K562 (cell line): ENCODE results near the gene HOXB4. TPM values are rescaled to one million over a fixed set of nuclear protein-coding genes. Genes with fewer than 3 reads are reported as not detected.

Source experiments
- ATAC-seq: fragments of 200-7000 bp; cut with Tn5 transposase; 3 replicates; pipeline ENCODE4 v1.9.1; 2020; ENCODE audit warnings: moderate library complexity
- BruUV-seq: library from RNA; stranded (reverse); fragments of 400-500 nt; replicated peaks from 2 replicates; lab custom pipeline; 2021; lab: Mats Ljungman, UMichigan
- CTCF ChIA-PET: fragments of 300-600 bp; formaldehyde crosslinking; extraction: SDS; loops from one replicate; lab custom pipeline; 2021; ENCODE audit warnings: low intra/inter-chr PET ratio; lab: Yijun Ruan, JAX
- POLR2A ChIA-PET: fragments of 300-600, 350-650 bp; sonication (Branson Sonifier 250); formaldehyde crosslinking; extraction: SDS; loops from one replicate; lab custom pipeline; 2021; ENCODE audit warnings: antibody characterized with exemption, inconsistent platforms; lab: Yijun Ruan, JAX
- DNase-seq, 4 experiments: peaks; one replicate each; pipeline versions ENCODE4 v3.0.0 to v3.0.0-alpha.2; 2011 to 2018; ENCODE audit warnings: low spot score in 3 of 4, mixed read lengths in 3 of 4; ENCODE audit errors: extremely low read depth in 1 of 4
- FAIRE-seq: peaks from 2 replicates; lab custom pipeline; 2011; peaks lifted over from hg19 to GRCh38; lab: Jason Lieb, UNC
- H2AFZ ChIP-seq: 2 replicates; pipeline ENCODE4 v1.6.0; 2011; ENCODE audit warnings: low read depth, low read length, control low read depth, inconsistent platforms
- H3K27ac ChIP-seq: fragments of 200-600 bp; 3 replicates; pipeline ENCODE4 v1.8.0; 2011; ENCODE audit warnings: low read depth, mild to moderate bottlenecking, control low read depth, inconsistent platforms, low read length, moderate library complexity, mixed read lengths; ENCODE audit errors: extremely low read depth
- H3K27me3 ChIP-seq, 2 experiments: fragments of 300-600 bp in 1 of 2; 2 replicates in 1 of 2; 3 replicates in 1 of 2; pipeline versions ENCODE4 v1.6.0 to v1.8.0; 2011; ENCODE audit warnings: inconsistent platforms in 2 of 2, low read length in 2 of 2, mild to moderate bottlenecking in 1 of 2, mixed read lengths in 1 of 2, moderate library complexity in 1 of 2; ENCODE audit not compliant: control insufficient read depth in 2 of 2, insufficient read depth in 2 of 2
- H3K36me3 ChIP-seq: fragments of 300-600 bp; 3 replicates; pipeline ENCODE4 v1.8.0; 2011; ENCODE audit warnings: mild to moderate bottlenecking, low read length, inconsistent platforms; ENCODE audit not compliant: control insufficient read depth, insufficient read depth
- H3K4me1 ChIP-seq, 2 experiments: fragments of 200-600 bp in 1 of 2; replicated peaks in 1 of 2; 2 replicates in 1 of 2; 3 replicates in 1 of 2; pipeline versions ENCODE4 v1.5.1 to v1.8.0; 2011; ENCODE audit warnings: inconsistent platforms in 2 of 2, low read length in 2 of 2, mild to moderate bottlenecking in 1 of 2, mixed read lengths in 1 of 2, moderate library complexity in 1 of 2; ENCODE audit not compliant: control insufficient read depth in 2 of 2, insufficient read depth in 2 of 2
- H3K4me2 ChIP-seq: 2 replicates; pipeline ENCODE4 v1.6.1; 2011; ENCODE audit warnings: low read length, control low read depth, inconsistent platforms, mixed read lengths; ENCODE audit not compliant: insufficient read depth
- H3K4me3 ChIP-seq: fragments of 200-600 bp; sonication (generic), shearing (Covaris generic); 2 replicates; pipeline ENCODE4 v1.5.1; 2016; ENCODE audit warnings: control low read depth, inconsistent platforms
- H3K79me2 ChIP-seq: fragments of 200-600 bp; 3 replicates; pipeline ENCODE4 v1.8.0; 2011; ENCODE audit warnings: low read length, inconsistent platforms; ENCODE audit not compliant: control insufficient read depth, insufficient read depth
- H3K9ac ChIP-seq, 2 experiments: 2 replicates each; pipeline versions ENCODE4 v1.6.0 to v1.6.1; 2011; ENCODE audit warnings: low read depth in 2 of 2, low read length in 2 of 2, control low read depth in 1 of 2, inconsistent platforms in 1 of 2, mild to moderate bottlenecking in 1 of 2, mixed read lengths in 1 of 2; ENCODE audit not compliant: insufficient read depth in 1 of 2
- H3K9me1 ChIP-seq: one replicate; pipeline ENCODE4 v1.6.0; 2011; ENCODE audit warnings: inconsistent platforms, mild to moderate bottlenecking, low read length, moderate library complexity; ENCODE audit not compliant: control insufficient read depth, insufficient read depth
- H3K9me3 ChIP-seq: replicated peaks from 2 replicates; pipeline ENCODE4 v1.5.1; 2011; ENCODE audit warnings: low read depth, low read length, inconsistent platforms; ENCODE audit not compliant: control insufficient read depth, insufficient read depth
- H4K20me1 ChIP-seq: replicated peaks from 2 replicates; pipeline ENCODE4 v1.6.1; 2011; ENCODE audit warnings: low read length, inconsistent platforms, mixed read lengths; ENCODE audit not compliant: control insufficient read depth, insufficient read depth
- BRF1 ChIP-seq: IDR thresholded peaks from 3 replicates; pipeline ENCODE4 v1.6.1; 2011; ENCODE audit warnings: borderline replicate concordance, mild to moderate bottlenecking; ENCODE audit not compliant: insufficient read length; ENCODE audit errors: extremely low read depth
- CAMTA2 ChIP-seq: fragments of 250-450 bp; sonication (Bioruptor Pico); conservative IDR thresholded peaks from 2 replicates; pipeline ENCODE4 v1.5.1; 2022
- ELF2 ChIP-seq: fragments of 250-450 bp; sonication (Bioruptor Pico); IDR thresholded peaks from 2 replicates; pipeline ENCODE4 v1.5.0; 2021; ENCODE audit warnings: mild to moderate bottlenecking
- HNRNPLL ChIP-seq: fragments of 200-400 bp; formaldehyde crosslinking; IDR thresholded peaks from 2 replicates; pipeline ENCODE4 v1.6.1; 2017; ENCODE audit warnings: low read length, low read depth, mild to moderate bottlenecking; ENCODE audit not compliant: poor library complexity, severe bottlenecking
- NCOA2 ChIP-seq, 2 experiments: fragments of 450-650 bp; IDR thresholded peaks; 2 replicates each; pipeline ENCODE4 v1.6.1; 2018; ENCODE audit warnings: mild to moderate bottlenecking in 2 of 2, moderate library complexity in 1 of 2; ENCODE audit not compliant: partially characterized antibody in 2 of 2
- POLR2H ChIP-seq: IDR thresholded peaks from 2 replicates; pipeline ENCODE4 v1.6.1; 2016; ENCODE audit warnings: missing genetic modification characterization, low read depth, mild to moderate bottlenecking, control low read depth, missing compliant biosample characterization, moderate library complexity
- WGBS: fragments of 100-300 bp; shearing (Covaris generic); methylation state at CpG from one replicate; pipeline ENCODE4 v1.1.6; 2016; ENCODE audit warnings: low coverage, mixed read lengths; ENCODE audit not compliant: insufficient coverage; ENCODE audit errors: missing lambda C conversion rate; 5-methylcytosine and 5-hydroxymethylcytosine counted together
- in situ Hi-C: fragments of 300-500 bp; cut with MboI; formaldehyde crosslinking; loops from 4 replicates; pipeline ENCODE4 v1.15.0; 2018; ENCODE audit warnings: inconsistent platforms, mixed read lengths
- intact Hi-C: fragments of 100-400 bp; cut with micrococcal nuclease; formaldehyde crosslinking; loops from 2 replicates; pipeline ENCODE4 v1.14.2; 2022
- polyA plus RNA-seq, 8 experiments: library from polyadenylated mRNA; depleted of rRNA in 4 of 8; stranded (reverse) in 5 of 8; unstranded in 3 of 8; fragments of >200 nt; fragmentation: Nextera tagmentation in 2 of 8; fragmentation: Illumina TruSeq in 1 of 8; extraction: Ambion mirVana in 2 of 8; extraction: Trizol in 1 of 8; gene quantifications; 2 replicates each; pipeline versions ENCODE4 v1.2.1 to v1.2.3, GENCODE V29; 2011 to 2014; ENCODE audit warnings: inconsistent platforms in 1 of 8, missing spikeins in 1 of 8
- total RNA-seq, 7 experiments: library from RNA; depleted of rRNA in 6 of 7; stranded (reverse); fragments of >200 nt in 6 of 7; fragmentation: Illumina TruSeq in 2 of 7; extraction: Trizol in 2 of 7; gene quantifications; 2 replicates each; pipeline versions ENCODE4 v1.2.1 to v1.2.3, GENCODE V29; 2011 to 2021; ENCODE audit warnings: low replicate concordance in 1 of 7

HOXB4 gene
- total and polyA plus RNA-seq, 9 of the 15 experiments (the other 6 are each of a cell fraction or from before 2014, with no cell fraction given): 1.6 to 34.9 (median 14.9) TPM

DNA sequence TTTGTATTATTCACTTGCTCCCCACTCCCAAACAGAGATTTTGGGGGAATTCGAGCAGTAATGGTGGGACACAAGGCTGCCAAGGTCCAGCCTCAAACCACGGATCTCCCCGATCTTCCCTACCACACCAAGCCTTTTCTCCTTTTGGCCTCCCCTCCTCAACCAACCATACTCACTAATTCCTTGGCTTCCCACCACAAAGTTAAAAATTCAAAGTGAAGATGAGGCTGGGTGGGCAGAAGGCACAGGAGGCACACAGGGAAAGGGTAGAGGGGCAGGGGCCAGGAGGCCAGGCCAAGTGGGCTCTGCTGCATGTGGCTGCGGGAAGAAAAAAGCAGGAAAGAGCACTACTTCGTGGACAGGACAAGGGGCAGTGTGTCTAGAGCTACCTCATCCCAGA lies 15.2 kb downstream of the HOXB4 start:
- Histone ChIP-seq H3K4me2 (no peak overlapping the region), H2AFZ (no peak overlapping the region), H3K9ac (no peak overlapping the region), H3K4me1 (peaks cover 13 to 17% of the 10 kb centered on the region in 2 experiments), H4K20me1 (no peaks in the 10 kb centered on the region), H3K79me2 (peaks cover 35% of the 10 kb centered on the region), H3K9me1 (peaks cover 6% of the 10 kb centered on the region), H3K36me3 (peaks cover 89% of the 10 kb centered on the region; the same call in 2 of the 3 replicates), H3K9me3 (no peaks in the 10 kb centered on the region), H3K4me3 (no peak overlapping the region), H3K27me3 (no peaks in the 10 kb centered on the region), H3K27ac (no peak overlapping the region; the same call in 2 of the 3 replicates)
- ATAC-seq (no peak), FAIRE-seq (no peak), DNase-seq (no peak)
- 83% methylated on average over 5 of the region's 5 CpGs for WGBS
- ChIA-PET CTCF (no interaction called here), POLR2A (interaction anchor here (0.6 to 0.9 kb wide), 2 partner anchors 15 to 177 kb away, joined by 3 read pairs; no protein-coding TSS in a partner anchor)
- no TSS peak for BruUV-seq
- in situ Hi-C loops: no loop called here
- intact Hi-C loops: no loop called here
- TF ChIP-seq BRF1: no peak
- no peak for TF ChIP-seq ELF2 (CRISPR knock-in tag)
- TF ChIP-seq NCOA2 (IDR thresholded peaks at IDR 0.05; ENCODE audit: partially characterized antibody in 2 of 2): no peak
- TF ChIP-seq HNRNPLL: no peak
- TF ChIP-seq POLR2H (tag): no peak
- no peak for TF ChIP-seq CAMTA2
